HG03575 (cell line): ENCODE results near the gene KCNJ9.
"Not testable (repeated sequence)": the region's sequence is repeated elsewhere in the genome, so short reads cannot be mapped to it uniquely, and the experiment has no call there.

Experiments used
- ATAC-seq: cut with Tn5 transposase; IDR thresholded peaks from one replicate; pipeline ENCODE4 v1.9.1; 2021; ENCODE audit not compliant: unreplicated experiment, insufficient number of reproducible peaks, low FRiP score; ENCODE audit errors: extremely low read depth

KCNJ9 gene

GRCh38 chr1:160098852-160099561 is 17.7 kb downstream of the KCNJ9 start:
- ATAC-seq, result peak; percentile 36

GRCh38 chr1:160099716-160100375 is 18.5 kb downstream of the KCNJ9 start:
- ATAC-seq, result no peak

- no peak for ATAC-seq
Observed at GRCh38 chr1:160101037-160101716, 19.8 kb downstream of the KCNJ9 start.

- no peak for ATAC-seq
Observed at GRCh38 chr1:160101717-160102522, 20.6 kb downstream of the KCNJ9 start.

GRCh38 chr1:160103658-160104408 is 22.5 kb downstream of the KCNJ9 start:
- no peak for ATAC-seq

- ATAC-seq, result no peak
Observed at GRCh38 chr1:160104486-160104885, 23.1 kb downstream of the KCNJ9 start.

- no peak for ATAC-seq
Observed at GRCh38 chr1:160105155-160105554, 23.8 kb downstream of the KCNJ9 start.

GRCh38 chr1:160107512-160107911 is 26.2 kb downstream of the KCNJ9 start:
- no peak for ATAC-seq

GRCh38 chr1:160108888-160109662 is 27.7 kb downstream of the KCNJ9 start:
- ATAC-seq, result no peak

- no peak for ATAC-seq
Observed at GRCh38 chr1:160109686-160110085, 28.3 kb downstream of the KCNJ9 start.

GRCh38 chr1:160111462-160111861 is 30.1 kb downstream of the KCNJ9 start:
- ATAC-seq, result not testable (repeated sequence)

- no peak for ATAC-seq
Observed at GRCh38 chr1:160112357-160112756, 31.0 kb downstream of the KCNJ9 start.

- no peak for ATAC-seq
Observed at GRCh38 chr1:160113407-160113806, 32.1 kb downstream of the KCNJ9 start.

GRCh38 chr1:160114085-160114484 is 32.7 kb downstream of the KCNJ9 start:
- no peak for ATAC-seq

- ATAC-seq, result no peak
Observed at GRCh38 chr1:160115545-160116282, 34.4 kb downstream of the KCNJ9 start, which contains the start of gene ATP1A2. Gene ATP1A2 (plus strand): TSS chr1:160115759. CDS start chr1:160115862, 103 bp downstream.

- no peak for ATAC-seq
Observed at GRCh38 chr1:160116283-160117147, 35.2 kb downstream of the KCNJ9 start.
